HG02938 (cell line): ENCODE data around the gene AFG1L.
"Not testable (repeated sequence)": the region's sequence is repeated elsewhere in the genome, so short reads cannot be mapped to it uniquely, and the experiment has no call there.

Experiments
- ATAC-seq: cut with Tn5 transposase; IDR thresholded peaks from one replicate; pipeline ENCODE4 v1.9.1; 2021; ENCODE audit warnings: mild to moderate bottlenecking, moderate library complexity; ENCODE audit not compliant: unreplicated experiment

AFG1L gene

GRCh38 chr6:108449717-108450116 is 154.9 kb downstream of the AFG1L start:
- not testable (repeated sequence) for ATAC-seq

- no peak for ATAC-seq
Measured at GRCh38 chr6:108451816-108452215, 157.0 kb downstream of the AFG1L start.

GRCh38 chr6:108452711-108453195 is 157.9 kb downstream of the AFG1L start:
- no peak for ATAC-seq

GRCh38 chr6:108453601-108454185 is 158.8 kb downstream of the AFG1L start:
- ATAC-seq, result no peak

GRCh38 chr6:108454356-108454755 is 159.5 kb downstream of the AFG1L start:
- no peak for ATAC-seq

GRCh38 chr6:108455688-108456087 is 160.8 kb downstream of the AFG1L start:
- ATAC-seq, result no peak

- no peak for ATAC-seq
Measured at GRCh38 chr6:108463784-108464183, 168.9 kb downstream of the AFG1L start.

- no peak for ATAC-seq
Measured at GRCh38 chr6:108464418-108465097, 169.7 kb downstream of the AFG1L start.

GRCh38 chr6:108465098-108465495 is 170.2 kb downstream of the AFG1L start:
- ATAC-seq, result no peak

GRCh38 chr6:108468346-108468745 is 173.5 kb downstream of the AFG1L start:
- no peak for ATAC-seq

- no peak for ATAC-seq
Measured at GRCh38 chr6:108469316-108469715, 174.5 kb downstream of the AFG1L start.

GRCh38 chr6:108473197-108473596 is 178.3 kb downstream of the AFG1L start:
- no peak for ATAC-seq

- no peak for ATAC-seq
Measured at GRCh38 chr6:108476376-108476775, 181.5 kb downstream of the AFG1L start.

GRCh38 chr6:108476847-108477430 is 182.1 kb downstream of the AFG1L start:
- no peak for ATAC-seq

- ATAC-seq, result no peak
Measured at GRCh38 chr6:108482559-108482958, 187.7 kb downstream of the AFG1L start.

- no peak for ATAC-seq
Measured at GRCh38 chr6:108484016-108484415, 189.2 kb downstream of the AFG1L start.

GRCh38 chr6:108489699-108490098 is 194.8 kb downstream of the AFG1L start:
- ATAC-seq, result no peak

- no peak for ATAC-seq
Measured at GRCh38 chr6:108492131-108492766, 197.4 kb downstream of the AFG1L start.

GRCh38 chr6:108494434-108494833 is 199.6 kb downstream of the AFG1L start:
- ATAC-seq, result no peak

- no peak for ATAC-seq
Measured at GRCh38 chr6:108497883-108498282, 203.0 kb downstream of the AFG1L start.

- ATAC-seq, result no peak
Measured at GRCh38 chr6:108501559-108501958, 206.7 kb downstream of the AFG1L start.

- ATAC-seq, result no peak
Measured at GRCh38 chr6:108502832-108503231, 208.0 kb downstream of the AFG1L start.
